AG08396 (cell line): ENCODE data around the gene FBXL17.
"Not testable (repeated sequence)": the region's sequence is repeated elsewhere in the genome, so short reads cannot be mapped to it uniquely, and the experiment has no call there.

Experiments used
- DNase-seq: peaks from one replicate; pipeline ENCODE4 v3.0.0; 2012; ENCODE audit warnings: low spot score, mixed read lengths

FBXL17 gene

DNA sequence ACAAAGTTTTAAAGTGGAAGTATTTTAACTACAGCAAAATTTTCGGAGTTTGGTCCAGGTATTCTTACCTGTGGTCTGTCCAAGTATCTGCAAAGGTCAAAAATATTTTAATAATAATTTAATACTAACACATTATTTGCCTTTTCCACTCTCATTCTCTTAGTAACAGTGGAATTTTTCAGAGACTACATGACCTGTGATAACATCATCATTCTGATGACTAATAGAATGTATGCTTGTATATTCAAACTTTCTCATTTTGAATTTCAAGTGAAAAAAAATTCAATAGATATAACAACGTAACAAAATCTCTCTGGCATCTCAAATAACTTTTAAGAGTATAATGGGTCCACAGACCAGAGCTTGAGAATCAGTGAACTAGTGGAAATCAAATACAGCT lies 78.3 kb downstream of the FBXL17 start:
- DNase-seq, result no peak

DNA sequence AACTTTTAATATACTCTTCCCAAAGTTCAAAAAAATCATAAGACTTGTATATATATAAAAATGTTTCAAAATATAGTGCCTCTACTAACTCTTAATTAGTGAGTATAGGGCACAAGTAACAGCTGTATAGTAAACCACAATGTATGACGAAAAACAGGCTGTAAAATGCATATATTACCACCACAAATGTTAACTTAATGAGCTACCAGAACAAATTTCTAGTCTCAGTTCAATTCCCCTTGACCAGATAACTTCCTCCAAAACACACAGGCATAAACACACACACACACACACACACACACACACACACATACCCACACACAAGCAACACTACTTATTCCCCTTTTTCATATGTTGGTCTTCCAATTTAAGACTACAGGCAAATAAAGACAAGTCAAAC lies 78.8 kb downstream of the FBXL17 start:
- DNase-seq, result no peak

DNA sequence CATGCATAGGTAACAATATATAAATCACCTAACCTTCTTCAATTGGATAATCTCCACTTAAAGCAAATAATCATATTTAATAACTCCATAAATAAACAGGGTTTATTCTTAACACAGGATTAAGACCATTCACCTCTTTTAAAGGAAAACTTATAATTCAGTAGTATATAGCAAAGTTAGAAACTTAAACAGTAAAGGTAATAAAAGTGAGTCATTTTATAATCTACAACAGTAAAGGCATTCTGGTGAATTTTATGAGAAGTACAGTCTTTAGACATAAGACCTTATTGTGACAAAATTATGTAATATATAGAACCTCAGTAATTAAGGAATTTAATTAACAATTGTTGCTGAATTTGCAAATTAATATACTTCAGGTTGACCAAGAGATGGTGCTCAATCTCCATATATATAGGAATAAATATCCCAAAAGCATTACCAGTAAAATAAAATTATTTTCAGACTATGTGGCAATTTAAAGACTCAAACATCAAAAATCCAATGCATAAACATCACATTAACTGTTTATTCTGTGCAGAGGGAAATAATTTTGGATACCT lies 84.8 kb downstream of the FBXL17 start:
- no peak for DNase-seq

DNA sequence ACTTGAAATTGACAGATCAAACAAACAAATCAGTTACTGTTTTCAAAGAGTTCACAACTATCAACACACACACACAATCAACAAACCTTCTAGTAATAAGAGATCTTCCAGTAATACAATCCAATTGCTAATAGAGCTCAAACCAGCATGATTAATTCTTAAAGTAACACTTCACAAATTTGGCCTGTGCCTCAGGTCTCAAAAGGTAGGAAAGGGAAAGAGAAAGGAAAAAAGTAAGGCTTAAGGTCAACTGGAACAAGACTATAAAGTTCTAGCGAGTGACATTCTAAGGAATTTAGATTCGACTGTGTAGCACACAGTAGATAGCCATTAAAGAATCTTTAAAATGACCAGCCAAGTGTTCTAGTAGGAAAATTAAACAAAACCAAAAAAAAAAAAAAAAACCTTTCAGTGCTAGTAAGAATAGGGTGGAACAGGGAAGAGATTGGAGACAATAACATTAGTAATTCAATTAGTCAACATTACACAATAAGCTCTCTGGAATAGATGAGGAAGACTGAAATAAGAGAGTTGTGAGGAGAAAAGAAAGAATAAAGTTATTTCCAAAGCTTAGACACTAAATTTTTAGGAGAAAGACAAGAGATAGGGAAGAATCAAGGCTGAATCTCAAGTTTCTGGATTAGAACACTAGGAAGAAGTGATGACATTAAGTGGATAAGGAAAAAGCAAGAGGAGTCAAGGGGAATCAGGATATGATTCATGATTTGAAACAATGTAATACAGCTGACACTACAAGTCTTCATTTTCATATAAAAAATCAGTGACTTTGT lies 86.1 kb downstream of the FBXL17 start:
- no peak for DNase-seq

DNA sequence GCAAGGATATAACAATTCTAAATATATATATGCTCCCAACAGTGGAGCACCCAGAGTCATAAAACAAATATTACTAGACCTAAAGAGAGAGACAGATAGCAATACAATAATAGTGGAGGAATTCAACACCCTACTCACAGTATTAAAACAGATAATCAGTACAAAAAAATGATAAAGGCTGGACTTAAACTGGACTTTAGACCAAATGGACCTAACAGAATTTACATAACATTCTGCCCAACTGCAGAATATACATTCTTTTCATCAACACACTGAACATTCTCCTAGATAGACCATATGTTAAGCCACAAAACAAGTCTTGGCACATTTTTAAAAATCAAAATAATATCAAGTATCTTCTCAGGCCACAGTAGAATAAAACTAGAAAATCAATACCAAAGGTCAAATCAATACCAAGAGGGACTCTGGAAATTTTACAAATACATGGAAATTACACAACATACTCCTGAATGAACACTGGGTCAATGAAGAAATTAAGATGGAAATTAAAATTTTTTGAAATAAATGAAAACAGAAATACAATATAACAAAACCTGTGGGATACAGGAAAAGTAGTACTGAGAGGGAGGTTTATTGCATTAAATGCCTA lies 100.8 kb downstream of the FBXL17 start:
- DNase-seq, result no peak

DNA sequence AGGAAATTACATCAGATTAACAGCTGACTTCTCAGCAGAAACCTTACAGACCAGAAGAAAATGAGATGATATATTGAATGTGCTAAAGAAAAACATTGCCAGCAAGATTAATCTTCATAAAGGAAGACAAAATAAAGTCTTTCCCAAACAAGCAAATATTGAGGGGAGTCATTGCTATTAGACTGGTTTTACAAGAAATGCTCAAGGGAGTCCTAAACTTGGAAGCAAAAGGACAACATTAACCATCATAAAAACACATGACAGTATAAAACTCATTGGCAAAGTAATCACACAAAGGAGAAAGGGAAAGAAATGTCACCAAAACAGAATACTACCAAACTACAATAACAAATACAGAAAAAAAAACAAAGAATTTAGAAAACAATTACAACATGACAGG lies 101.7 kb downstream of the FBXL17 start:
- no peak for DNase-seq

DNA sequence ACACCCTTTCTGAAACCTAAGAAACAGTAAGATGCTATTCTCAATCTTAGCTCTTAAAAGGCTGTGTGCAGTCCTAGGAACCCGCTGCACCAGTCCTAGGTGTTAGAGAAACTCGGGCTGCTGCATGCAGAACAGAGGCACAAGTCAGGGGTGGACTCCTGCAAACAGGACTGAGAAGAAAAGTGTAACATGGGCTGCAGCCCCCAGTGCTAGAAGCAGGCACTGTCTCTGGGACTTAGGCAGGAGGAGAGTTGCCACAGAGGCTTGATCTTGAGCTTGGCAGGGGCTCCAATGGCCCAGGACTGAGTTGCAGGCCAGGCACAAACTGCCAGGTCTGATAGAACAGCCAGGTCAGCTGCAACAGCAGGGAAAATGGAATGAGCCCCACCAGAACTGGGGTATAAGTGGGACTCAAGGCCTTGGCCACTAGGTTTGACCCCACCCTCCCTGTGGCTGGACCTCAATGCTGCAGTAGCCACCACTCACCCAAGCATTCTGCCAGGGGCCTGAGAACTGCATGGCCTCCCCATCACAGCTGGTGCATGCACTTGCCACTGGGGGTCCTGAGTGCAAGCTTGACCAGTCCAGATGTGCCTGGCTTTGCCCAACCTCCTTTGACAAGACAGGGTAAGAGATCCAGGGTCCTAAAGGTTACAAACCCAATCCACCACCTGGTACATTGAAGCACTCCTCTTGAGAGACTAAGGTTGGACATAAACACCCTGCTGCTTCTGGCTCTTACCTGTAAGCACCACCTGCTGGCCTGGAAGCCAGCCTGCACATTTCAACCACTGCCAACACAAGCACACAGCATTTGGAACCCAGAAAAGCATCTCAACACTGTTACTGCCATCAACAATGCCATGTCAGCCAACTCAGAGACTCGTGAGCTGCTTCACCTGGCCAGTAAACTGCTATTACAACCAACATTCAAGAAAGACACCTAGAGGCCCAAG lies 103.3 kb downstream of the FBXL17 start:
- DNase-seq, result no peak

DNA sequence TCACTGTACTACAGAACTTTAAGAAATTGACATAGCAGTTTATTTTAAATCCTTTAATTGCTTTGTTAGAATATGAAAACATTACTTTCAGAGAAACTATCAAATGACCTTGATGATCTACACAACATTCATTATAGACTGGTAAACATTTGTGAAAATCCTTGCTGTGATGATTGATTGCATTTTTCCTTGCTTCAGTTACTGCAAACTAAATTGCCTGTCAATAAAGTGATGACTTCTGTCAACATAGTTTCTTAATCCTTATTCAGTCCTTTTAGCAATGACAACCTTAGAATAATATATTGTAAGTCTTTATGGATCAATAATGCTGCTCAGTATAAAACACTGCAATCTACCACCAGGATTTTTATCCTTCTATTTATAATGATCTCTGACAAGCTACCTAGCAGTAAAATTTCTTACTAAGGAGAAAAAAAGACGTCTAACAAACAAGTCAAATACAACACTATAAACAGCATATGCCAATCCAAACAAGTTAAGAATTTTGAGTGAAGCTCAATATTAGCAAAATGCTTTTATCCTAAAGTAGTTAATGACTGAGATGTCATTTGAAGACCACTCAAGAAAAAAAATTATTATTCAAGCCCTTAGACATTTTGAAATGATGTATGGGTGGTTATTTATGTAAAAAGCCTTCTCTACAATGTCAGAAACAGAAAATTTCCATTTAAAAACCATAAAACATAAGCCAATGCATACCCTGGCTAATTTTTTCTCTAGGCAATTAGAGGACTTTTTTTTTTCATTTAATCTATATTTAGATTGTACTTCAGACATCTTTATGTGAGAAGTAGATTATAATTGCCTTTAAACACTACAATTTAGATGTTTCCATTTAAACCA lies 105.5 kb downstream of the FBXL17 start:
- DNase-seq, result no peak

DNA sequence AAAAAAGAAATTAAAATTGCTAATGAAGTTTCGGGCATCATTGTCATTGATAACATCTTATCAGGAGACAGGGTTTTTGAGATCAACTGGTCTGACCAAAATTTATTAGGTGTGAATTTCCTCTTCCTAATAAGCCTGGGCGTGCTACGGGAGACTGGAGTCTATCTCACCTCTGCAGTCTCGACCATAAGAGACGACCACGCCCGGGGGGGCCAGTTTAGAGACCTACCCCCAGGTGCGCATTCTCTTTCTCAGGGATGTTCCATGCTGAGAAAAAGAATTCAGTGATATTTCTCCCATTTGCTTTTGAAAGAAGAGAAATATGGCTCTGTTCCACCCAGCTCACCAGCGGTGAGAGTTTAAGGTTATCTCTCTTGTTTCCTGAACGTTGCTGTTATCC lies 107.8 kb downstream of the FBXL17 start:
- DNase-seq, result not testable (repeated sequence)

DNA sequence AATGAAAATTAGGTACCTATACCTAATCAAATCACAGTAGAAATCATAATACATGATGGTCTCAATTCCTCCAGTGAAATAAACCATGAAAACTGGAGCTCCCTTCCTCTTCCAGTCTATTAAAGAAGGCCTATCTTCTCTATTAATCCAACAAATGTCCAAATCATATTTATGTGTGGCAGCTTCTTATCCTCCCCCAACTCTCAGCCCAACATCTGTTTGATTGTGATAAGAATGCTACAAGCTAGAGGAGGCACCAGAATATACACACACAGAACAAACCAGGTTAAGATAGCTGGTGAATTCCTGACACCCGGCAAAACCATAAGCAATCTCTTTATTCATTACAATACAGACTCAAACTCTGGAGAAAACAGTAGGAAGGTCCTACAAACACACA lies 110.8 kb downstream of the FBXL17 start:
- no peak for DNase-seq

DNA sequence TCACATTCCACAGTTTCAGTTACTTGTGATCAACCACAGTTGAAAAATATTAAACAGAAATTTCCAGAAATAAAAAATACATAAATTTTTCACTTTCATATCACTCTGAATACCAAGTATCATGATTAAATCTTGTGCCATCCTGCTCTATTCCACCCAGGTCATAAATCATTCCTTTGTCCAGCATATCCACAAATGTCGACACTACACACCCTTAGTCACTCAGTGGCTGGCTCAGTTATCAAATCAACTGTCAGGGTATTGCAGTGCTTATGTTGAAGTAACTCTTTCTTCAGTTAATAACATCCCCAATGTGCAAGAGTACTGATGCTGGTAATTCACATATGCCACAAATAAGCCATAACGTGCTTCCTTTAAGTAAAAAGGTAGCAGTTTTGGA lies 115.7 kb downstream of the FBXL17 start:
- no peak for DNase-seq

DNA sequence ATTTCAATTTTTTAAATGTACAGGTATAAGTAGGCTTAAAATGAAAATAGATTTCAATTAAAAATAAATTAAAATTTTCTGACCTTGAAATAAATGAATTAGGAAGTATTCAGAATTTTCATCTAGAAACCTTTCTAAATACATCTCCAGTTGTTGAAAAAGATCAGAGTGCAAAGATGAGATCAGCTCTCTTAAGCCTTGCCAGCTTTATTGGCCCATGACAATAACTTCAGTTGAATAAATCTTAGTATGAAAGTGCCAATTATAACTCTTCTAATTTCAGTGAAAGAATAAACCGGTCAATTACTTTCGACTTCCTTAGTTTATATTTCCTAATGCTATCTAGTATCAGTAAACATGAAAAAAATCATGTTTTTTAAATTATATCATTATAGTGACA lies 117.4 kb downstream of the FBXL17 start:
- no peak for DNase-seq

DNA sequence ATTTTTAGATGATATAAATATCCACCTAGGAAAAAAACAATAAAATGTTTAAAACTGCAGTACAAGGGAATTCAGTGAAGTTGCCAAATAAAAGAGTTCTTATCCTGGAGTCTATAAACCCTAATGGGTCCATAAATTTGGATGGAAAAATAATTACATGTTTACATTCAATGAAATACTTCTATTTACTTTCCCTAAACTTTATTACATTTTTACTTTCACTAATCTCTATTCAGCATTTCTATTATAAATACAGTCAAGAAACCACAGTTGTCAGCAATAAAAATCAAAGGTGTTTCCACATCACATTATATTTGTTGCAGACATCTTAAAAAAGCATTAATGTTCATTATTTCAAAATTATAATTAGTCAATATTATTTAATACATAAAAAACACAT lies 118.6 kb downstream of the FBXL17 start:
- no peak for DNase-seq

DNA sequence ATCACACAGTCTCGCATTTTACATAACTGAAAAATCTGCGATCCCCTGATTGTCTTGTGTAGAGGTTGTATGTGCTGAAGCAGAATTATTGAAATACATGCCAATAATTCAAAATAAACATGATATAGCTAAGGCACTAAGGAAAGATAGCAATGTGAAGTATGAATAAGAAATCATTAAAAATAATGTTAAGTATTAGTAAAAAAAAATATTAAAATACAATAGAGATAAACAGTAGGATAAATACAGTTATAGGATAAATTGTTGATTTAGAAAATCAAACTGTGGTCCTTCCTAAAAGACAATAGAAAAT lies 121.1 kb downstream of the FBXL17 start:
- no peak for DNase-seq

DNA sequence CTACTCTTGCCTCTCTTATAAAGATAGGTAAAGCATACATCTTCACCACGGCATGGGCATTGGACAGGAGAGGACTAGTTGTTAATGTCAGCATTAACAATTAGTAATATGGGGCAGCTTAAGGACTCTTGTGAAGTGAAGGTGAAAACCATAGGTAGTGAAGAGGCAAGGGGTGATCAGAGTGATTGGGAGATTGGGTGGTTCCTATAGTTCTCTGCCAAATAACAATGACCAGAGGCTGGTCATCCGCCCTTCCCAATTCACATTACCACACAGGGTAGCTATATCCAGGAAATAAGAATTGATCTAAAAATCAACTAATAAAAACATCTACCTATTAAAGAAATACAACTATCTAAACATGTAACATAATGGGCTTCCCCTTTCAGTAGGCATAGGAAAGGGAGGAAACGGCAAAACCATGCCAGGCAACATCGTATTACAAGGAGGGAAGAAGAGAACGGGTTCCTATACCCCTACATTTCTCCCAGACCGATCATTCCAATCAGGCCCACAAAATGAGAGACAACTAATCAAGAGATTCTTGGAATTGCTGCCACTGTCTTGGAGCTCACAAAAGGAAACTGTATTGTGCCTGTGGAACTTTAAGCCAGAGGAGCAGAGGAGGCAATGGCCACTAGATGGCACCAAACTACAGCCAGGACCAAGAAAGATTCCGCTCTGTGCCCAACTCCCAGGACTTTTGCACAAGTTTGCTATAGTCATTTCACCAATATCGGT lies 121.6 kb downstream of the FBXL17 start:
- DNase-seq, result peak; percentile 71

DNA sequence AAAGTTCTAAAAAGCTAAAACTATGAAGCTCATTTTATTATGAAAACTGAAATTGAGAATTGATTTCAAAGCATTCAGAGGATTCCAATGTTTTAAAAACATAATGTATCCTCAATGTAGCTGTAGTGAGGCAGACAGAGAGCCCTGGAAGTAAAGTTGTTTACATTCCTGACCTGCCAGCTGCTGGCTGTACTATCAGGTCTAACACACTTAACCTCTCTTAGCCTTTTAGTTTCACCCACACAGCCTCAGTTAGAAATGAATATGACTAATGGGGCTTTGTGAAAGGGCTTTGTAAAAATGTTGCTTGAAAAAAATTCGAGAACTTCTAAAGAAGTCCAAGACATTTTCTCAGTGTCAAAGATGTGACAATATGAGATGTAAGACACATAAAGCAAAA lies 122.6 kb downstream of the FBXL17 start:
- DNase-seq, result peak; percentile 8

DNA sequence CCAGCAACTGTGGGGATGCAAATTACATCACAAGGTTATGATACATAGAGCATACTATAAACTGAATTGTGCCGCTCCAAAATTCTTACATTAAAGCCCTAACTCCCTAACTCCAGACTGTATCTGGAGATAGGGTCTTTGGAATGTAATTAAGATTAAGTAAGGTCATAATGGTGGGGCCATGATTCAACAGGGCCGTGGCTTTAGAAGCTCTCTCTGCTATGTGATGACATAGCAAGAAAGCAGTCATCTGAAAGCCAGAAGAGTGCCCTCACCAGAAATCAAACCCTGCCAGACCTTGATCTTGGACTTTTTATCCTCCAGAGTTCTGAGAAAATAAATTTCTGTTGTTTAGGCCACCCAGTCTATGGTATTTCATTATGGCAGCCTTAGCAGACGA lies 123.9 kb downstream of the FBXL17 start:
- no peak for DNase-seq

DNA sequence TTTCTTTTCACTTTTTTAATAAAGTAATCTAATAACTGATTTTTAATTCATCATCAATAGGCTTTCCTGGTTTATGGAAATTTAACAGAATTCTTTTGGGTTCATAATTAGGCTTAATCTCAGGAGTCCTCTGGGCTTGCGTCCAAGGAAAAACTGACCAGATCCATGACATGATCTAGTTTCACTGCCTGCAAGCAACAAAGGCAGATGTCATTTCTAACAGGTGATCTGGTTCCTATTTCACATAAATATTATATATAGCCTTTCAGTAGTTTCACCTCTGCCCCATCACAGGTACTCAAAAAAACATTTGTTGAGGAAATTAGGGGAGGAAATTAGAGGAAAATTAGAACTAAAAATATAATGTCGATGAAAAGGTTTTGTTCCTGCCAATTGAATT lies 126.4 kb downstream of the FBXL17 start:
- DNase-seq, result no peak

DNA sequence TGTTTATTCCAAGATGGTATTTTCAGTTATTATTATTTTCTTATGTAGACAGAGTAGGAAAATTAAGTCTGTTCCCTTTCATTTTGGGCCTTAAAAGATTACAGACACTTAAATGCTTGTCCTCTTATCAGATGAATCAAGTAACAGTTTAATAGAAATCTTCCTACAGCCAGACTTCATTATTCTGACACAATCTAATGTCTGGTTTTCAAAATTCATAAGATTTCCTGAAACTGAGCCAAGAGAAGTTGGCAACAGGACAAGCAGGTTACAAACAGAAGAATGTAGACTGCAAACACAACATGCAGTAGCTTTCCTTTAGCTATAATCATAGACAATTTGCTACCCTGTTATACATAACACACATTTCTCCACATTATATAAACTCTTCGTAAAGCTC lies 130.5 kb downstream of the FBXL17 start:
- DNase-seq, result no peak

DNA sequence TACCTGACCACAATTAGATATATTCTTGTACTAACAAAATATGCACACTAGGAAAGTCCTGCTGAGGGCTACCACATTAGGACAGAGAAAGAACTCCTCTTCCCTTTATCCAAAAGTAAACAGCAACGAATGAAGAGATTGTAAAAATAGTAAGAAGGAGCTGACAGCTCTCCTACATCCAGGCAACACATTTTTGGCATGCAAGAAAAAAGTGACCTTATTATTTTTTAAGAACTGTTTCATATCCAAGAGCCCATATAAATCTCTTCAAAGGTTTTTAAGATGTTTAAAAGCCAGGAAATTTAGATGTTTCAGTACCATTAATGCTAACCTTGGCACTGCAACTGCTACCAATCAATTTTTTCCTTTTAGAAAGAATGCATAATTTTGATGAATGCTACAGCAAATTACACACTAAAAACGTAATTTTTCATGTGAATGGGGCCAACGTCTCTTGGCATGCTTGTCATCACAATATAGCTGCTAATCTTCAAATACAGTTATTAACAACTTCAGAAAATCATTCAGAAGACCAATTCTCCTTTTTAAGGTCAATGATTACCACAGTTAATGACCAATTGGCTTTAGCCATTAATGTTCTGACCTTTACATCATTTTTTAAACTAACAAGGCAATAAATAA lies 132.0 kb downstream of the FBXL17 start:
- DNase-seq, result no peak
